ENCODE measurements around the gene SEC31A.
A peak's percentile ranks its signal among the peaks of the same experiment; 100 is the strongest.

SEC31A gene

DNA sequence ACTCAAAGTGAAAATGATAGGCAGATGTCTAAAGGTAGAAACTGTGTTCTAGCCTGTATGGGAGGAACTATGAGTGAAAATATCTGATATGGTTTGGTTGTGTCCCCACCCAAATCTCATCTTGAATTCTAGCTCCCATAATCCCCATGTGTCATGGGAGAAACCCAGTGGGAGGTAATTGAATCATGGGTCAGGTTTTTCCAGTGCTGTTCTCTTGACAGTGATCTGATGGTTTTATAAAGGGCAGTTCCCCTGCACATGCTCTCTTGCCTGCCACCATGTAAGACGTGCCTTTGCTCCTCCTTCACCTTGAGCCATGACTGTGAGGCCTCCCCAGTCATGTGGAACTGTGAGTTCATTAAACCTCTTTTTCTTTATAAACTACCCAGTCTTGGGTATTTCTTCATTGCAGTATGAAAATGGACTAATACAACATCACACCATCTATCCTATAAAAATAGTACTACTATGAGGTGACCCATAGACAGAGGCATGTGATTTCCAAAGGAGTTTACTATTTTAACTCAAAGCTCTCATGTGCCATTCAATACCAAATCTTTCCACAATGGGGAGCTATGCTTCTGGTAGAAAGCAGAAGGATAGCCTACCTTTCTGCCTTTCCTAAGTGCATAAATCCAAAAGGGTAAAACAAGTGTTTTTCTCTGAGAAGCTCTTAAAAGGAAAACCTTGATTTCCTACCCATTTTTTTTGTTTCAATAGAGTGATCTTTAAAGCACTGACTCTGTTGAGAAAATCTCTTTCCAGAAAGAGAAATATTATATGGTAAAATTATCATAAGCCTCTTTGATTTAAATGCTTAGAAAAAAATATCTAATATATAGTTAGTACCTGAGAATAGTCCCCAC lies 38.8 kb downstream of the SEC31A start:
- Histone ChIP-seq H4K20me1 (ENCODE audit: insufficient read depth) (no peaks in the 10 kb centered on the region), H3K4me1 (ENCODE audit: low read depth, poor library complexity, severe bottlenecking) (peaks cover 17% of the 10 kb centered on the region), H2AFZ (ENCODE audit: low read depth) (no peak overlapping the region), H3K4me2 (no peak overlapping the region), H3K36me3 (ENCODE audit: insufficient read depth) (peaks cover 13% of the 10 kb centered on the region; the same call in 1 of the 2 replicates), H3K27me3 (ENCODE audit: insufficient read depth, low read depth) (no peaks in the 10 kb centered on the region), H3K4me3 (IDR thresholded peaks at IDR 0.05; ENCODE audit: insufficient read depth, low read depth, low read length) (no peak overlapping the region), H3K27ac (no peak overlapping the region), H3K9ac (no peak overlapping the region), H3K79me2 (ENCODE audit: insufficient read depth, low read depth) (no peaks in the 10 kb centered on the region)
- TF ChIP-seq, protein P1, sequence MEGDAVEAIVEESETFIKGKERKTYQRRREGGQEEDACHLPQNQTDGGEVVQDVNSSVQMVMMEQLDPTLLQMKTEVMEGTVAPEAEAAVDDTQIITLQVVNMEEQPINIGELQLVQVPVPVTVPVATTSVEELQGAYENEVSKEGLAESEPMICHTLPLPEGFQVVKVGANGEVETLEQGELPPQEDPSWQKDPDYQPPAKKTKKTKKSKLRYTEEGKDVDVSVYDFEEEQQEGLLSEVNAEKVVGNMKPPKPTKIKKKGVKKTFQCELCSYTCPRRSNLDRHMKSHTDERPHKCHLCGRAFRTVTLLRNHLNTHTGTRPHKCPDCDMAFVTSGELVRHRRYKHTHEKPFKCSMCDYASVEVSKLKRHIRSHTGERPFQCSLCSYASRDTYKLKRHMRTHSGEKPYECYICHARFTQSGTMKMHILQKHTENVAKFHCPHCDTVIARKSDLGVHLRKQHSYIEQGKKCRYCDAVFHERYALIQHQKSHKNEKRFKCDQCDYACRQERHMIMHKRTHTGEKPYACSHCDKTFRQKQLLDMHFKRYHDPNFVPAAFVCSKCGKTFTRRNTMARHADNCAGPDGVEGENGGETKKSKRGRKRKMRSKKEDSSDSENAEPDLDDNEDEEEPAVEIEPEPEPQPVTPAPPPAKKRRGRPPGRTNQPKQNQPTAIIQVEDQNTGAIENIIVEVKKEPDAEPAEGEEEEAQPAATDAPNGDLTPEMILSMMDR (conservative IDR thresholded peaks at IDR 0.05; ENCODE audit: low read depth, low read length) = peak; percentile 70

DNA sequence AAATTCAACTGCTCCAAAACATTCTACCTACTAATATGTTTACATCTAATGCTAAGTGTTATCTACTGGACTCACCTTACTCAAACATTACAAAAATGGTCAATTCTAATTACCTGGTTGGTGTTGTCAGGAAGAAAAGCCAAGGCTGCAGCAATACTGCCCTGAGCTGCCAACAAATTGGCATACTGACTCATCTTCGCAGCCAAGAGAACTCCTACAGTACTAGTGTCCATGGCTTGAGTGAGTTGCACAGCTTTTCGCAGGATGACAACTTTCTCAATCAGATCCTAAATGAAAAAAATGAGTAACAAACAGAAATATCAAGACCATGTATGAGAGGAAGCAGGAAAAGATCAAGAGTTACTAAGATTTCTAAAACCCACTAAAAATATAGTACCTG lies 39.6 kb downstream of the SEC31A start:
- H3K4me1 ChIP-seq (ENCODE audit: low read depth, poor library complexity, severe bottlenecking) = peaks cover 17% of the 10 kb centered on the region
- TF ChIP-seq, protein P1 (conservative IDR thresholded peaks at IDR 0.05; ENCODE audit: low read depth, low read length) = no peak
- H3K27ac ChIP-seq = no peak overlapping the region
- no peaks in the 10 kb centered on the region for H3K79me2 ChIP-seq (ENCODE audit: insufficient read depth, low read depth)
- H3K27me3 ChIP-seq (ENCODE audit: insufficient read depth, low read depth) = no peaks in the 10 kb centered on the region
- no peaks in the 10 kb centered on the region for H4K20me1 ChIP-seq (ENCODE audit: insufficient read depth)
- peaks cover 13% of the 10 kb centered on the region; the same call in 1 of the 2 replicates for H3K36me3 ChIP-seq (ENCODE audit: insufficient read depth)
- no peak overlapping the region for H3K9ac ChIP-seq
- no peak overlapping the region for H2AFZ ChIP-seq (ENCODE audit: low read depth)
- no peak overlapping the region for H3K4me3 ChIP-seq (IDR thresholded peaks at IDR 0.05; ENCODE audit: insufficient read depth, low read depth, low read length)
- H3K4me2 ChIP-seq = no peak overlapping the region

DNA sequence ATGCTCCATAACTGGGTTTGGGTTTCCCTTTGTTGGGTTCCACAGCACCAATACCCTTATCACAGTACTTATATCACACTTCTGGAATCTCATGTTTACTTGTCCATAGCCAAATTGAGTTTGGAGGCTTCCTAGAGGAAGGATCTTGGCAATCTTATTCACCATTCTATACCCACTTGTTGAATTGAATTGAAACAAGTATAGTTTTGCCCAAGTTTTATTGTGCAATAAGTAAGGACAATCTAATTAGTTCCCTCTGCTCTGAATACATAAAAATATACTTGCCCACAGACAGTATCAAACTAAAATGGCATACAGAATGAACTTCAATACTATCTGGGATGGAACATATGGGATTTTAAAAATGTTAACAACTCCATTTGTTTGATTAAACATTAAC lies 40.3 kb downstream of the SEC31A start:
- no peak overlapping the region for H3K9ac ChIP-seq
- H3K4me2 ChIP-seq = no peak overlapping the region
- H3K36me3 ChIP-seq (ENCODE audit: insufficient read depth) = peaks cover 13% of the 10 kb centered on the region; the same call in 1 of the 2 replicates
- H3K27me3 ChIP-seq (ENCODE audit: insufficient read depth, low read depth) = no peaks in the 10 kb centered on the region
- H3K79me2 ChIP-seq (ENCODE audit: insufficient read depth, low read depth) = no peaks in the 10 kb centered on the region
- H3K4me1 ChIP-seq (ENCODE audit: low read depth, poor library complexity, severe bottlenecking) = peaks cover 17% of the 10 kb centered on the region
- no peak overlapping the region for H3K4me3 ChIP-seq (IDR thresholded peaks at IDR 0.05; ENCODE audit: insufficient read depth, low read depth, low read length)
- H2AFZ ChIP-seq (ENCODE audit: low read depth) = no peak overlapping the region
- TF ChIP-seq, protein P1 (conservative IDR thresholded peaks at IDR 0.05; ENCODE audit: low read depth, low read length) = no peak
- no peaks in the 10 kb centered on the region for H4K20me1 ChIP-seq (ENCODE audit: insufficient read depth)
- no peak overlapping the region for H3K27ac ChIP-seq

DNA sequence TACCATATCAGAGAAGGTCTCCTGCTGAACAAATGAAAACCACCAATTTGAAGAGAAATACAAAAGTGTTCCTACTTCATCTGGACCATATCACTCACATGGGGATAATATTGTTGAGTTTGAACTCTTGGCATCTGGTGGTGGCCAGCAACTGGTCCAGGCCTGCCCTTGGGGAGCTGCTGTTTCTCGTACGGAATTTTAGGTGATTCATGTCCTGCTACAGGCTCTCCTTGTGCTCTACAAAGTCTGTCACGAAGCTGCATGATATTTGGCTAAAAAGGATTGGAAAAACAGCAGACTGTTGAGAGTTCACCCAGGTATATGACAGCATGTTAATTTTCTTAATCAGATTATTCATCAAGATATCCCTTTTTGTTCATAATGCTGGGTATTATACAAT lies 42.2 kb downstream of the SEC31A start:
- Histone ChIP-seq H3K9ac (no peak overlapping the region), H2AFZ (ENCODE audit: low read depth) (no peak overlapping the region), H4K20me1 (ENCODE audit: insufficient read depth) (no peaks in the 10 kb centered on the region), H3K4me1 (ENCODE audit: low read depth, poor library complexity, severe bottlenecking) (peaks cover 17% of the 10 kb centered on the region), H3K79me2 (ENCODE audit: insufficient read depth, low read depth) (no peaks in the 10 kb centered on the region), H3K27ac (no peak overlapping the region), H3K4me2 (no peak overlapping the region), H3K36me3 (ENCODE audit: insufficient read depth) (peaks cover 13% of the 10 kb centered on the region; the same call in 1 of the 2 replicates), H3K27me3 (ENCODE audit: insufficient read depth, low read depth) (no peaks in the 10 kb centered on the region), H3K4me3 (IDR thresholded peaks at IDR 0.05; ENCODE audit: insufficient read depth, low read depth, low read length) (no peak overlapping the region)
- TF ChIP-seq, protein P1 (conservative IDR thresholded peaks at IDR 0.05; ENCODE audit: low read depth, low read length) = no peak

Data from KMS-11 (cell line).